HepG2 (cell line): ENCODE results near the gene FXYD1. TPM values are rescaled to one million over a fixed set of nuclear protein-coding genes. Genes with fewer than 3 reads are reported as not detected.
A peak's percentile ranks its signal among the peaks of the same experiment; 100 is the strongest.

Experiments used
- ATAD3A ChIP-seq: sonication (generic); formaldehyde crosslinking; IDR thresholded peaks from 2 replicates; pipeline ENCODE4 v1.4.0; 2020; ENCODE audit warnings: missing genetic modification reagents
- ATF7 ChIP-seq, 2 experiments: fragments of 450-650 bp in 1 of 2; sonication (generic) in 1 of 2; formaldehyde crosslinking in 1 of 2; IDR thresholded peaks; 2 replicates each; pipeline versions ENCODE4 v1.4.0 to v1.6.1; 2016 to 2020; ENCODE audit warnings: antibody characterized with exemption in 1 of 2, mild to moderate bottlenecking in 1 of 2, missing genetic modification reagents in 1 of 2
- EEA1 ChIP-seq: sonication (generic); formaldehyde crosslinking; IDR thresholded peaks from 2 replicates; pipeline ENCODE4 v1.5.1; 2020; ENCODE audit warnings: mild to moderate bottlenecking, missing genetic modification reagents, borderline replicate concordance
- FOSL2 ChIP-seq: sonication (generic); formaldehyde crosslinking; IDR thresholded peaks from 2 replicates; pipeline ENCODE4 v1.4.0; 2020; ENCODE audit warnings: missing genetic modification reagents
- GABPB1 ChIP-seq: IDR thresholded peaks from 2 replicates; pipeline ENCODE4 v1.6.1; 2016; ENCODE audit warnings: mild to moderate bottlenecking, missing genetic modification reagents, moderate library complexity, missing compliant biosample characterization
- HES4 ChIP-seq: sonication (generic); formaldehyde crosslinking; IDR thresholded peaks from 2 replicates; pipeline ENCODE4 v1.9.0; 2021; ENCODE audit warnings: mild to moderate bottlenecking, missing genetic modification reagents, borderline replicate concordance
- HOXA5 ChIP-seq: sonication (generic); formaldehyde crosslinking; IDR thresholded peaks from 2 replicates; pipeline ENCODE4 v1.4.0; 2020; ENCODE audit warnings: missing genetic modification reagents
- PITX1 ChIP-seq: sonication (generic); formaldehyde crosslinking; IDR thresholded peaks from 2 replicates; pipeline ENCODE4 v1.5.1; 2020; ENCODE audit warnings: mild to moderate bottlenecking, missing genetic modification reagents
- SNRNP70 ChIP-seq: fragments of 200-400 bp; formaldehyde crosslinking; IDR thresholded peaks from 2 replicates; pipeline ENCODE4 v1.6.1; 2017; ENCODE audit warnings: mild to moderate bottlenecking, low read depth, low read length, moderate library complexity
- SYNCRIP ChIP-seq: fragments of 200-400 bp; formaldehyde crosslinking; IDR thresholded peaks from 2 replicates; pipeline ENCODE4 v1.6.1; 2018; ENCODE audit warnings: mild to moderate bottlenecking, low read depth, low read length; ENCODE audit not compliant: insufficient read depth
- TEAD2 ChIP-seq: sonication (generic); formaldehyde crosslinking; IDR thresholded peaks from 2 replicates; pipeline ENCODE4 v1.9.0; 2021; ENCODE audit warnings: missing genetic modification reagents
- TEAD3 ChIP-seq: optimal IDR thresholded peaks from 2 replicates; pipeline ENCODE3; 2016; ENCODE audit warnings: borderline replicate concordance
- TMF1 ChIP-seq: sonication (generic); formaldehyde crosslinking; IDR thresholded peaks from 2 replicates; pipeline ENCODE4 v1.8.1; 2022; ENCODE audit warnings: low read depth, missing genetic modification reagents
- ZNF12 ChIP-seq: sonication (generic); formaldehyde crosslinking; IDR thresholded peaks from 2 replicates; pipeline ENCODE4 v1.5.0; 2020; ENCODE audit warnings: missing genetic modification reagents
- ZNF331 ChIP-seq: sonication (generic); formaldehyde crosslinking; IDR thresholded peaks from 2 replicates; pipeline ENCODE4 v1.4.0; 2020; ENCODE audit warnings: missing genetic modification reagents
- ZNF34 ChIP-seq: sonication (generic); formaldehyde crosslinking; IDR thresholded peaks from 2 replicates; pipeline ENCODE4 v1.4.0; 2020; ENCODE audit warnings: mild to moderate bottlenecking, missing genetic modification reagents, borderline replicate concordance
- ZNF354B ChIP-seq: sonication (generic); formaldehyde crosslinking; IDR thresholded peaks from 2 replicates; pipeline ENCODE4 v1.8.0; 2022; ENCODE audit warnings: mild to moderate bottlenecking, missing genetic modification reagents
- ZNF569 ChIP-seq: sonication (generic); formaldehyde crosslinking; IDR thresholded peaks from 2 replicates; pipeline ENCODE4 v1.5.0; 2020; ENCODE audit warnings: mild to moderate bottlenecking, missing genetic modification reagents, moderate library complexity, borderline replicate concordance
- polyA plus RNA-seq, 8 experiments: library from polyadenylated mRNA; depleted of rRNA in 3 of 8; stranded (reverse) in 7 of 8; unstranded in 1 of 8; fragments of >200 nt; fragmentation: Illumina TruSeq in 4 of 8; extraction: Trizol in 4 of 8; gene quantifications; 2 replicates each; pipeline versions ENCODE4 v1.2.1 to v1.2.3, GENCODE V29; 2011 to 2016; ENCODE audit warnings: low read depth in 4 of 8, missing spikeins in 1 of 8, mixed read lengths in 1 of 8; ENCODE audit not compliant: insufficient read depth in 1 of 8
- total RNA-seq, 5 experiments: library from RNA; depleted of rRNA; stranded (reverse); fragments of >200 nt; fragmentation: Illumina TruSeq; extraction: Trizol; gene quantifications; 2 replicates each; pipeline ENCODE4 v1.2.3, GENCODE V29; 2016; ENCODE audit warnings: low read depth in 1 of 5
- TF ChIP-seq, protein P1 (sequence below): sonication (generic); formaldehyde crosslinking; IDR thresholded peaks from 2 replicates; pipeline ENCODE4 v1.8.1; 2023; ENCODE audit warnings: mild to moderate bottlenecking, missing genetic modification reagents
- TF ChIP-seq, protein P2 (sequence below): sonication (generic); formaldehyde crosslinking; conservative IDR thresholded peaks from 2 replicates; pipeline ENCODE4 v1.8.0; 2022; ENCODE audit warnings: mild to moderate bottlenecking, moderate library complexity, missing genetic modification reagents
- TF ChIP-seq, protein P3 (sequence below): sonication (generic); formaldehyde crosslinking; IDR thresholded peaks from 2 replicates; pipeline ENCODE4 v1.8.1; 2022; ENCODE audit warnings: low read depth, mild to moderate bottlenecking, missing genetic modification reagents
- TF ChIP-seq, protein P4 (sequence below): sonication (generic); formaldehyde crosslinking; IDR thresholded peaks from 2 replicates; pipeline ENCODE4 v1.5.0; 2020; ENCODE audit warnings: missing genetic modification reagents, mild to moderate bottlenecking, borderline replicate concordance
- TF ChIP-seq, protein P5 (sequence below): sonication (generic); formaldehyde crosslinking; IDR thresholded peaks from 2 replicates; pipeline ENCODE4 v1.4.0; 2020; ENCODE audit warnings: mild to moderate bottlenecking, missing genetic modification reagents

FXYD1 gene
- total and polyA plus RNA-seq, 2 of the 13 experiments (the other 11 are each of a cell fraction or from before 2014, with no cell fraction given) = 31.2 TPM; not detected in 1

DNA sequence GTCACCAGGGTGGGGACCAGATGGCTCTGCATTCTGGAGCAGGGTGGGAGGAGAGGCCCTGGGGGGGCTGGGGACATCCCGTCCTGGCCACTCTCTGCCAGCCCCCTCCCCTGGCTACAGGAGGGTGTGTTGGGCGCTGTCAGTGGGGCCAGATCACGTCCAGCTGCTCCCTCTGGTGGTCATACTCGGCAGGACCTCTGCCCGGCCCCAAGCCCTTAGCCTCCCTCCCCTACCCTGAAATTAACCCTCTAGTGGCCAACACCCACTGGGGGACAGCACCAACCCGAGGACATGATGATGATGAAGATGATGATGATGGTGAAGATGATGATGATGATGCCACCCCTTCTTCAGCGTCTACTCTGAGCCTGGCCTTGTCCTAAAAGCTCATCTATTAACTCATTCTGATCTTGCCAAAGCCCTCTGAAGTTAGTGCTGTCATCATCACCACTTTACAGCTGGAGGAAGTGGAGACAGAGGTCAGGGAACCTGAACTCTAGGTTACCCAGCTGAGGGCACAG lies 3.2 kb upstream of the FXYD1 start (continued):
- TF ChIP-seq, protein P1, sequence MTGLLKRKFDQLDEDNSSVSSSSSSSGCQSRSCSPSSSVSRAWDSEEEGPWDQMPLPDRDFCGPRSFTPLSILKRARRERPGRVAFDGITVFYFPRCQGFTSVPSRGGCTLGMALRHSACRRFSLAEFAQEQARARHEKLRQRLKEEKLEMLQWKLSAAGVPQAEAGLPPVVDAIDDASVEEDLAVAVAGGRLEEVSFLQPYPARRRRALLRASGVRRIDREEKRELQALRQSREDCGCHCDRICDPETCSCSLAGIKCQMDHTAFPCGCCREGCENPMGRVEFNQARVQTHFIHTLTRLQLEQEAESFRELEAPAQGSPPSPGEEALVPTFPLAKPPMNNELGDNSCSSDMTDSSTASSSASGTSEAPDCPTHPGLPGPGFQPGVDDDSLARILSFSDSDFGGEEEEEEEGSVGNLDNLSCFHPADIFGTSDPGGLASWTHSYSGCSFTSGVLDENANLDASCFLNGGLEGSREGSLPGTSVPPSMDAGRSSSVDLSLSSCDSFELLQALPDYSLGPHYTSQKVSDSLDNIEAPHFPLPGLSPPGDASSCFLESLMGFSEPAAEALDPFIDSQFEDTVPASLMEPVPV (CRISPR knock-in tag) = no peak
- TF ChIP-seq TEAD2 (CRISPR knock-in tag) (no peak), ZNF569 (no peak), PITX1 (CRISPR knock-in tag) (no peak), TEAD3 (CRISPR knock-in tag) (no peak), ZNF34 (no peak), ZNF331 (CRISPR knock-in tag) (no peak), SYNCRIP (no peak), HOXA5 (peak; percentile 57; the same call in 1 of the 2 replicates), ZNF354B (CRISPR knock-in tag) (no peak), FOSL2 (CRISPR knock-in tag) (peak; percentile 27), TMF1 (CRISPR knock-in tag) (no peak), ZNF12 (CRISPR knock-in tag) (no peak), EEA1 (CRISPR knock-in tag) (no peak), ATAD3A (CRISPR knock-in tag) (no peak), ATF7 (IDR thresholded peaks at IDR 0.05) (no peak), ATF7 (CRISPR knock-in tag; IDR thresholded peaks at IDR 0.05) (no peak), SNRNP70 (no peak), GABPB1 (peak; percentile 46), HES4 (CRISPR knock-in tag) (no peak)
- TF ChIP-seq, protein P2, sequence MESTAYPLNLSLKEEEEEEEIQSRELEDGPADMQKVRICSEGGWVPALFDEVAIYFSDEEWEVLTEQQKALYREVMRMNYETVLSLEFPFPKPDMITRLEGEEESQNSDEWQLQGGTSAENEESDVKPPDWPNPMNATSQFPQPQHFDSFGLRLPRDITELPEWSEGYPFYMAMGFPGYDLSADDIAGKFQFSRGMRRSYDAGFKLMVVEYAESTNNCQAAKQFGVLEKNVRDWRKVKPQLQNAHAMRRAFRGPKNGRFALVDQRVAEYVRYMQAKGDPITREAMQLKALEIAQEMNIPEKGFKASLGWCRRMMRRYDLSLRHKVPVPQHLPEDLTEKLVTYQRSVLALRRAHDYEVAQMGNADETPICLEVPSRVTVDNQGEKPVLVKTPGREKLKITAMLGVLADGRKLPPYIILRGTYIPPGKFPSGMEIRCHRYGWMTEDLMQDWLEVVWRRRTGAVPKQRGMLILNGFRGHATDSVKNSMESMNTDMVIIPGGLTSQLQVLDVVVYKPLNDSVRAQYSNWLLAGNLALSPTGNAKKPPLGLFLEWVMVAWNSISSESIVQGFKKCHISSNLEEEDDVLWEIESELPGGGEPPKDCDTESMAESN (CRISPR knock-in tag) = no peak
- TF ChIP-seq, protein P3, sequence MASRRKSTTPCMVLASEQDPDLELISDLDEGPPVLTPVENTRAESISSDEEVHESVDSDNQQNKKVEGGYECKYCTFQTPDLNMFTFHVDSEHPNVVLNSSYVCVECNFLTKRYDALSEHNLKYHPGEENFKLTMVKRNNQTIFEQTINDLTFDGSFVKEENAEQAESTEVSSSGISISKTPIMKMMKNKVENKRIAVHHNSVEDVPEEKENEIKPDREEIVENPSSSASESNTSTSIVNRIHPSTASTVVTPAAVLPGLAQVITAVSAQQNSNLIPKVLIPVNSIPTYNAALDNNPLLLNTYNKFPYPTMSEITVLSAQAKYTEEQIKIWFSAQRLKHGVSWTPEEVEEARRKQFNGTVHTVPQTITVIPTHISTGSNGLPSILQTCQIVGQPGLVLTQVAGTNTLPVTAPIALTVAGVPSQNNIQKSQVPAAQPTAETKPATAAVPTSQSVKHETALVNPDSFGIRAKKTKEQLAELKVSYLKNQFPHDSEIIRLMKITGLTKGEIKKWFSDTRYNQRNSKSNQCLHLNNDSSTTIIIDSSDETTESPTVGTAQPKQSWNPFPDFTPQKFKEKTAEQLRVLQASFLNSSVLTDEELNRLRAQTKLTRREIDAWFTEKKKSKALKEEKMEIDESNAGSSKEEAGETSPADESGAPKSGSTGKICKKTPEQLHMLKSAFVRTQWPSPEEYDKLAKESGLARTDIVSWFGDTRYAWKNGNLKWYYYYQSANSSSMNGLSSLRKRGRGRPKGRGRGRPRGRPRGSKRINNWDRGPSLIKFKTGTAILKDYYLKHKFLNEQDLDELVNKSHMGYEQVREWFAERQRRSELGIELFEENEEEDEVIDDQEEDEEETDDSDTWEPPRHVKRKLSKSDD (CRISPR knock-in tag) = no peak
- TF ChIP-seq, protein P4, sequence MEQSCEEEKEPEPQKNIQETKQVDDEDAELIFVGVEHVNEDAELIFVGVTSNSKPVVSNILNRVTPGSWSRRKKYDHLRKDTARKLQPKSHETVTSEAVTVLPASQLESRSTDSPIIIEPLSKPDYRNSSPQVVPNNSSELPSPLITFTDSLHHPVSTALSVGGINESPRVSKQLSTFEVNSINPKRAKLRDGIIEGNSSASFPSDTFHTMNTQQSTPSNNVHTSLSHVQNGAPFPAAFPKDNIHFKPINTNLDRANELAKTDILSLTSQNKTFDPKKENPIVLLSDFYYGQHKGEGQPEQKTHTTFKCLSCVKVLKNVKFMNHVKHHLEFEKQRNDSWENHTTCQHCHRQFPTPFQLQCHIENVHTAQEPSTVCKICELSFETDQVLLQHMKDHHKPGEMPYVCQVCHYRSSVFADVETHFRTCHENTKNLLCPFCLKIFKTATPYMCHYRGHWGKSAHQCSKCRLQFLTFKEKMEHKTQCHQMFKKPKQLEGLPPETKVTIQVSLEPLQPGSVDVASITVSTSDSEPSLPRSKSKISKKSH (CRISPR knock-in tag) = no peak
- TF ChIP-seq, protein P5, sequence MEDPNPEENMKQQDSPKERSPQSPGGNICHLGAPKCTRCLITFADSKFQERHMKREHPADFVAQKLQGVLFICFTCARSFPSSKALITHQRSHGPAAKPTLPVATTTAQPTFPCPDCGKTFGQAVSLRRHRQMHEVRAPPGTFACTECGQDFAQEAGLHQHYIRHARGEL = no peak
